HG02759 (cell line): ENCODE measurements around the gene SNCAIP.

Experiments
- ATAC-seq: cut with Tn5 transposase; IDR thresholded peaks from one replicate; pipeline ENCODE4 v1.9.1; 2021; ENCODE audit warnings: mild to moderate bottlenecking, moderate library complexity; ENCODE audit not compliant: unreplicated experiment

The SNCAIP gene

DNA sequence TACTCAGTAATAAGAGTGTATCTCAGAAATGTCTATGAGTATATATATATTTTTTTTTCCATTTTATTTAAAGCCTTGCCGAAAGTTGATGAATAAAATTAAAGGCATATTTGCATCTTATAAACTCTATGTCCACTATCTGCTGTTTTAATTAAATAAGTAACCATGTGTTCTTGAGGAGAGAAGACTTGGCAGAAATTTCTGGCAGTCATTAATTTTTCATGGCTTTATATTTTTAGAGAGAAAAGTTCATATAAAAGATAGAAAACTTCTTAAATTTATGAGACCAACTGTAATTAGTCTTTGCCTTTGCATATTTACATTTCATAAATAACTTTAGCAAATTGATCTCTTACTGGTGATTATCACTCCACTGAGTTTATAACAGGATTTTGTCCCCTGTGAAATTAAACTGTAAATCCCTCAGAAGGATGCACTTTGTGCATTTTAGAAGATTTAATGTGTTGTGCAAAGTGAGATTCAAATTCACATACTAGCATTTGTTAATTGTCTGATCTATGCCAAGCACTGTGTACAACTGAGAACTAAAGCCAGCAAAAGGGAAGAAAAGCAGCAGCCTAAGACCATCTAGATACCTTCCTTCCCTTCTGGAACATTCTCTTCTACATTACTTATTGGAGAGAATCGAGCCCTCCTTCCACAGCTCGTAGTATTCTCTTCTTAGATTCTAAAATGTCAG lies 108.7 kb downstream of the SNCAIP start:
- ATAC-seq, result no peak

DNA sequence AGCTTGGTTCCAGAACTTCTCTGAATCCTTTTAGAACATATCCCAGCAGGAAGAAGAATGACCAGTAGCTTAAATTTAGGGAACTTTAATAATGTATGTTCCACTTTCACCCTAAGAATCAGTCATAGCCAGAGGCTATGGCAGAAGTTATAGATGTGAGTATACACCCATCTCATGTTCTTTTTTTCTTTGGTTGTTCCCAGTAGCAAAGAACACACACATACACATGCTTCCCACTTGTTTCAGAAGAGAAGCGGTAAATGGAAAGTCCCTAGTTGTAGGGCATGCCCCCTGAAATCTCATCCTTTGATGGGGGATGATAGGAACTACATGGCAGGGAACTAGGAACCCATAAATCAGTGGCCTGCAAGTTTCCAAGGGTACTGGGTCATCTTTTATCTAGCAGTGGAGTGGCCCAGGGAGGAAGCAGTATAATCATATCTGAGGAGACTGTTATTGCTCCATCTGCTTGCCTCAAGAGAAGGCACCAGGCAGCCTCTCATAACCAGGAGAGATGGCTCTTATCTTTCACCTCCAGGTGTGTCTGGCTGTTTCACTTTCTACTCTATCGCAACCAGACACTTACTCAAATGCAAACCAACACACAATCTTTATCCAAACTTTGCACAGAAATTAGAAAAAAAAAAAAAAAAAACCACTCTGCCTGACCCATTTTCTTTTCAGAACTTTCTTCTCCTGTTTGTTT lies 109.5 kb downstream of the SNCAIP start:
- ATAC-seq, result peak; percentile 85

DNA sequence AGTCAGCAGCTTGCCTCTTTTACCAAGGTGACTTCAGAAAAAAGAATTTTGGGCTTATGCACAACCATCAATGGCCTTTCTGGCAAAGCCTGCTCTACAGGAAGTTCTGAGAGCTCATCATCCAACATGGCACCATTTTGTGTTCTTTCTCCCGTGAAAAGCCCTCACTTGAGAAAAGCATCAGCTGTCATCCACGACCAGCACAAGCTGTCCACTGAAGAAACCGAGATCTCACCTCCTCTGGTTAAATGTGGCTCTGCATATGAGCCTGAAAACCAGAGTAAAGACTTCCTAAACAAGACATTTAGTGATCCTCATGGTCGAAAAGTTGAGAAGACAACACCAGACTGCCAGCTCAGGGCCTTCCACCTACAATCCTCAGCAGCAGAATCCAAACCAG lies 111.2 kb downstream of the SNCAIP start:
- ATAC-seq, result no peak

DNA sequence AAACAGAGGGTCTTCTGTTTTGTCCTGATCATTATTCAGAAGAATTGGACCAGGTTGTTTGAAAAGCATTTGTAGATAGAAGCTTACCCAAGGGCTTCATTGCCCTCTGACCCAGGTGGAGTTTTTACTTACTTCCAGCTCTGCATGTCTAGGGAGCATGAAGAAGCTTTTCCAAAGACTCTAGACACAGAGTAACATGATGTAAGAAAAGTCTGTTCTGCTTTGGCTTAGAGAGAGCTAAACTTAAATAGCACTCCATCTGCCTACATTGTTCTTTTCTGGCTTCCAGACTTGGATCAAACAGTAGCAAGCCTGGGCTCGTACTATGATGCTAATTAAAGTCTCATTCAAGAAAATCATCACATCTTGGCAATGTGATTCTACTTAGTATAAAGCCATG lies 112.1 kb downstream of the SNCAIP start:
- no peak for ATAC-seq

DNA sequence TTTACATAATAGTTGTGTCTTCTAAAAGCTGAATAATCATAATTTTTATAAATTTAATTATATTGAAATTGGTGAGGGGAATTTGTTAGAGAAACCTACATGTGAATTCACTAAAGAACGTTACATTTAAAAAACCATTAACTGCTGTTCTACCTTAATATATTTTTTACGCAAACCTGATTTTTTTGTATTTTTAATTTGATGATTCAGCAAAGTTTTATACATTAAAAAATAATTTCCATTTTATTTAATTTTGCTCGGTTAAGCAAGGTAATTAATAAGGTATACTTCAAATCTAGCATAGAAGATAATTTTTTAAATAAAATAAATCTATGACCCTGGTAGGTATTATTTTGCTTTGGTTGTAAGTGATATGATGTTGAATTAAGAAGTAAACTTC lies 114.3 kb downstream of the SNCAIP start:
- no peak for ATAC-seq

DNA sequence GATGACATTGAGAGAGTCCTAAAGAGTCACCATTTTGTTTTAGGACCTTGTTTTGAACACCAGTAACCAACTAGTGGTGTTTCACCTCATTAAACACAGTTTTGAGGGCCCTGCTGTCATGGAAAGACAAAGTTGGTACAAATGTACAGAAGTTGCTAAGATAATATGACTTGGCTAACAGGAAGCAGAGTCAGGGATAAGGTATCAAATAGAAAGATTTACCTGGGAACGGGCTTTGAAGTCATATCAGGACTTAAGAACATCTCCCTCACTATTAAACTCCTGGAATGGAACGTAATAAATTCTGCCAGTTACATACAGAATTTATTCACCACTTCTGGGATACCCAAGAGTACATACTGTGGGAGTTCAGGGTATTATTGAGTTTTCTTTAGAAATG lies 115.6 kb downstream of the SNCAIP start:
- no peak for ATAC-seq

DNA sequence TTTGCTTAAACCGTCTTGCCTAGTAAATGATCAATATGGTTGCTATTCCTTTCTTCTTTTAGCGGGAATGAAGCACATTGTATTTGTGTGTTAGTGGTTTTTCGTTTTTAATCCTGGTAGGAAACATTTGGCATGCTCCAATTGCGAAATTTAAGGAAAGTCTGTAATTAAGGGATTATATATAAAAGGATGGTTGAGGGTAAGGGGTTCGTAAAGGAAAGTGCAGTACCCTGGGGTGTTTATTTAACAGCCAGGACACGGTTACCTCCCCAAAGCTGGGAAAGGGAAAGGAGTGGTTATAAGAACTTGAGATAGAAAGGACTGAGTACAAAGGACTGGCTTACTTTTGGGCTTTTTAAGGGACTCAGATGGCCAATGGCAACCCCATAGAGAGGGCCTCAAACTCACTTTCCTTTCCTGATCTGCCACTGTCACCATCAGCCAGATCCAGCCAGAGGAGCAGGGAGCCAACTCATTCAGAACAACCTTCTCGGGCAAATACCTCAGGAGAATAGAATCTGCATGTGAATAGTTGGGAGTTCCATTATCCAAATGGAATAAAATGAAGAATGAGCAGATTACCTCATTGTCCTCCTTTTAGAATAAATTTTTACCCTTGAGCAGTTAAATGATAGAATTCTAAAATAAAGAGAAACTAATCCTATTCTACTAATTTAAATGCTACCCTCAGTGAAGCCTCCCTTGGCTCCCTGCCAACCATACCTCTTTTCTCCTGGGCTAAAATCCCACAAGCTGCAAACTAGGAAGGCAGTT lies 117.7 kb downstream of the SNCAIP start:
- ATAC-seq, result no peak

DNA sequence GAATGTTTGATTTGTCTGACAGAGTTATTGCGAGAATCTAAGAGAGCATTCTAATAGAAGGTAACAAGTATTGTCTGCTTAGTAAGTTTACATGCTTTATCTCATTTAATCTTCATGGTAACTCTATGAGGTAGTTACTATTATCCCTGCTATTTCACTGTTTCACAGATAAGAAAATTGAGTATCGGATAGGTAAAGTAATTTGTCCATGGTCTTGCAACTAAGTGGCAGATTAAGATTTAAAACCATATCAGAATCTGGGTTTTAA lies 118.2 kb downstream of the SNCAIP start:
- ATAC-seq, result no peak

DNA sequence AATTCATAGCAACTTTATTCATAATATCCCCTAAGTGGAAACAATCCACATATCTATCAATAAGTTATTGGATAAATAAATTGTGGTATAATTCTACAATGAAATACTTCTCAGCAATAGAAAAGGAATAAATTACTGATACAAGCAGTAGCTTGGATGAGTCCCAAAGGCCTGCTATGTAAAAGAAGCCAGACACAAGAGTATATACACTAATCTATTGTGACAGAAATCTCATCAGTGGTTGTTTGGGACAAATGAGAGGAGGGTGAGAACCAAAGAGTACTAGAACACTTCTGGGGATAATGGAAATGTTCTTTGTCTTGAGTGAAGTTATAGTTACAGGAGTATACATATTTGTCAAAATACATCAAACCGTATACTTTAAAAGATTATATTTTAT lies 119.3 kb downstream of the SNCAIP start:
- no peak for ATAC-seq

DNA sequence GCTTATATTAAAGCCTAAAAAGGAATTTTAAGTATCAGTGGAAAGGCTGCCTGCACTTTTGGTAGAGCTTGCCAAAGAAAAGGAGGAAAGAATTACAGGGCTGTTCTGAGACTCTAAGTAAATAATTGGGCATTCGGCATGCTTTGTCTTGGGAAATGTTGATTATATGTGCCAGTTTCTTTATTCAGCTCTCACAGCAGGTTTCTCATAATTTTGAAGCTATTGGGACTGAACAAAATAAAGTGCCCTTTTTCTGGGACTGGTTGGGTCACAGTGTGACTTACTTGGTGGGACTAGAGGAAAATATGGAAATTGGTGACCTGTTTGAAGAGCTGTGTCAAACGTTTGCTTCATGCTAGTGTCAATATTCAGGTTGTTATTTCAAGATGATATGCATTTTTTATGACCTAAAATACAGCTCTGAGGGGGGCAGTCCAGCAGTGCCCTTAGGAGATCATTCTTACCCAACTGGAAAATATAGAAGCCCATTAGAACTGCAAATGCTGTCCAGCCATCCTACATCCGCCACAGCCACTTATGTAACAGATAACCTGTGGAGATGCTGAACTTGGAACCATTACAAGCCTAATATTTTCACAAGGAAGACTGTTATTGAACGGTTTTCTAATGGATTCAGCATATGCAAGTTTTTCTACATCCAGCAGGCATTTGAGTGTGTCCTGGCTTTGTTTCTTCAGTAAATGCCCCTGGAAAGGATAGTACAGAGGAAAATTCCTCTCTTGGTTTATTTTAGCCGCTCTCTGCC lies 122.4 kb downstream of the SNCAIP start:
- ATAC-seq, result no peak

DNA sequence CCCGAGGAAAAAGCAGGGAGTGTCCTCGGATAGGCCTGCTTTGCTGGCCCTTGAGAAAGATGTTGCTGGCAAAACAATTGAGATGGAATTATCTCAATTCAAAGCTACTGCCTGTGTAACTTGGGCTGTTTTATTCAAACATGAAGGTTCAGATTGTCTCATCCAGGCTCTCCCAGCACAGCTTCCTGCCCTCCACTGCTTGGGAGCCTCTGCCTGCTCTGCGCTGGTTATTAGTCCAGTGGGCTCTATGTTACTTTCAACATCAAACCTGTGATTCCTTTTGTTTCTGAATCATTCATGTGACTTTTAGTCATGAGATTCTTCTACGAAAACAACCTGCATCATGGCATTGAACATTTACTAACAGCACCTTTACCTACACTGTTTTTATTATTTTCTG lies 123.2 kb downstream of the SNCAIP start:
- ATAC-seq, result no peak

DNA sequence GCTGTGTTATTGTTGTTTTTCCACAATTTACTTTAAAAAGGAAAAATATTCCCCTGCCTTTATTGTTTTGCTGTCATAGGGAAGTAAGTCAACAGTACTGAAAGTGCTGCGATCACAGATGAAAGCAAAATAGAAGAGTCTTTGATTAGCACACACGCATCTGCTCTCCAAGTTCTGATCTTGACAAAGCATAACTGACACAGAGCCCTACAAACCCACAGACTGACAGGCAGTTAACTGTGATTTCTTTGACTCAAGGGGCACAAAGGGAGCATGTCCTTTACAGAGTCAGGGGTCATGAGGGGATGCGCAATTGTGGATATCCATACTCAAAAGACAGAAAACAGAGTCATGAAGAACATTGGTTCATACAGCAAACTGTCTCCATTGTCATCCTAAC lies 123.7 kb downstream of the SNCAIP start:
- ATAC-seq, result no peak

DNA sequence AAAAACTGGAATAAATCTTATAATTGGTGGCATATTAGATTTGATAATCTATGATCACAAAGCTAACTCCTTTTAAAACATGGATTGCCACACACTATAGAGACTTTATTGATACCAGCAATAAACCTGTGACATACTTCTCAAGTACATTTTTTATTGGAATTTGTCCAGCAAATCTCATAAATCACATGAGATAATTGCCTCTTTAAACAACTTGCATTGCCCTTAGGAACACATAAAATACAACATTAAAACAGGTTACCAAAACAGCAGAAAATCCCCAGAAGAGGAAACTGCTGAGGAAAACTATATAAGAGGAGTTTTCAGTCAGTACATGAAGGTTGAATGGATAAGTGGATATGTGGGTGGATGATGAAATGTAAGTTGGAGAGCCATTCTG lies 124.6 kb downstream of the SNCAIP start:
- ATAC-seq, result no peak

DNA sequence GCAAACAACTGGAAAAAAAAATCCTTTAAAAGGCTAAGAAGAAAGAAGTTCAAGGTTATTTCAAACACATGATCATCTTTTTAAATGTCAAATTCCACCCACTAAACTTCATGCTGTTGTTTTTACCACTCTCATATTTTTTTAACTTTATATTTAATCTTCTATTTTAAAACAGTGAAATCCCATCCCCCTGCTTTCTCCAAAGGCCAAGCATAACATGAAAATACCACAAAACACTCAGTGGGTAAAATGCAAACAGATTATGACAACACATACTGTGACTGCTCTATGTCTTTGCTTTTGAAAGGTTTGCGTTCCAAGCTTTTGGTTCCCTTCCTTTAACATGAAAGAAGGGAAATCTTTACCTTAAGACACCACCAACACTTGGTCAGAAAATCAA lies 127.6 kb downstream of the SNCAIP start:
- ATAC-seq, result no peak

DNA sequence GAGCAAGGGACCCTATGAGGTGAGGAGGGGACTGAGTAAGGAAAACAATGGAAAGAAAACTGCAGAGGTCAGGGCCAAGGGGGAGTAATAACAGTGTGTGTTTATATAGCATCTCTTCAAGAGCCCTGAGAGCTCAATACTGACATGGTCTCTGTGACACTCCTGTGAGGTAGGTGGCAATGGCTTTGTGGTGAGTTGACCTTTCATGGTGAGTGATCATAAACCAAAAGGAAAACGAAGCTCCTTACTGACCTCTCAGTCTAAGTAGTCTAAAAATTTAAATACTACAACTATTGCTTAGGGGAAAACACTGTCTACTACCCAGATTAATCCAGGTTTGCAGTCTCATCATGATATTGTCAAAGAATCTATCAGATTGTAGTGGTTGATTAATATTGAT lies 130.9 kb downstream of the SNCAIP start:
- ATAC-seq, result peak; percentile 75

DNA sequence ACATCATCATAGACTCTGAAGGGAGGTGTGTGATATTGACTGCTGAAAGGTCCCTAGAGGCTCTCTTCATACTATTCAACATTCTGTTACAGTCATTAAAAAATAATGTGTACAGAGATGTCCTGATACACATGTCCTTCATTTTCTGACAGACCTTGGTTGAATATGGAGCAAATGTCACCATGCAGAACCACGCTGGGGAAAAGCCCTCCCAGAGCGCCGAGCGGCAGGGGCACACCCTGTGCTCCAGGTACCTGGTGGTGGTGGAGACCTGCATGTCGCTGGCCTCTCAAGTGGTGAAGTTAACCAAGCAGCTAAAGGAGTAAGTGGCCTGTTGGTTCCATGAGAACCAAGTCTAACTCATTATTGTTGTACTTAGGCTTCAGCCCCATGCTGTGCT lies 132.4 kb downstream of the SNCAIP start:
- no peak for ATAC-seq

DNA sequence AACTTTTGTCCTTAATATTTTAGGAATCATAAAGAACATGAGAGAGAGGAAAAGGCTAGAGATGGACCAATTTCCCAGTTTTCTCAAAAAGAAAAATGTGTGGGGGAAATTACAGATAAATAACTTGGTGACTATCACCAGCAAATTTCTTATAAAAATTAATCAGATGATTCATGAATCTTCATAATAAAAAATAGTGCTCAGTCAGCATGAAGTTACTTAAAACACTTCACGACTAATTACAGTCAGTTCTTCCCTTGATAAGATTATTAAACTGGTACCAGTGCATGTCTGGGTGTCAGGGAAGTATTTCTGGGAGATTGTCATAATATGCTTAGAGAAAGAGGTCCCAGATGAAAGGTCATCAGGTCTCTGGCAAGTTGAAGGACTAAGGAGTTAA lies 133.0 kb downstream of the SNCAIP start:
- ATAC-seq, result no peak

DNA sequence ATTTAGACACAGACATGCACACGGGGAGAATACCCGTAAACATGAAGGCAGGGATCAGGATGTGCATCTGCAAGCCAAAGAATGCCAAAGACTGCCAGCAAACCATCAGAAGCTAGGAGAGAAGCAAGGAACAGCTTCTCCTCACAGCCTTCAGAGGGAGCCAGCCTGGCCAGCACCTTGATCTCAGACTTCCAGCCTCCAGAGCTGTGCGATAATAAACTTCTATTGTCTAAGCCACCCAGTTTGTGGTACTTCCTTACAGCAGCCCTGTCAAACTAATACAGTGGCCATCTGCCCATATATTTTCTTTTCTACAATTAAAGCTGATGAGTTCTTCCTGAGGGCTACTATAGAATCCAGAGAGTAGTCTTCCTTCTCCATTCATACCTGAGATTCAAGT lies 135.0 kb downstream of the SNCAIP start:
- ATAC-seq, result no peak

DNA sequence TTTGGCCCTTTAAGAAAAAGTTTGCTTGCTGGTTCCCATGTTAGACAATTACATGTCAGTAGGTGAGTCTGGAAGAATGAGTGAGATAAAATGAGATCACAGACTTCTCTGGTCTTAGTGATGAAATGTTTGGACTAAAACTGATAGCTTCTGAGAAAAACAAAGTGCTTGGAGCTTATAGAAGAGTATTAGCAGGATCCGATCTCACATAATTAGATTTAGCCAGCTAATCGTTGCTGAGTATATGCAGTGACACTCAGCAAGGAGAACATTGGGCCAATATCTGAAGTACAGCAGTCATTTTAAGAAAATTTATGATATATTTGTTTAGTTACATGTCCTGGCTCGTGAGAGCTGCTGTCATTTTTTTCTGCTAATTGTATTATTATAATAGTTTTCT lies 135.8 kb downstream of the SNCAIP start:
- ATAC-seq, result no peak

DNA sequence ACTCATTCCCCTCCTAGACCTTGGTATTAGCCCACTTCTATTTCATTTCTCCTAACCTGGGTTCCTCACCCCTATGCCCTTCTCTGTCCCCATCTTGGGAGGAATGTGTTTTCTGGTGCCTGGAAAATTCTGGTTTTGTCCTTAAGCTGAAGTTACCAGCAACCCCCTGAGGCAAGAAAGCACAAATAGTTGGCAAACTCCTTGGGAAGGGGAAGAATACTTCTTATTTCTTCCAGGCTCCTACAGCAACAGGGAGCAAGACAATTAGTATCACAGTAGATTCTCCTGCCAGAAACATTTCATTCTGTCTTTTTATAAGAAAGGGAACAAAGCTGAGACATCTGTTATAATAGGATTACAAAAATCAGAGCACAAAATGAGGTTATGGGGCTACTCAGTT lies 142.5 kb downstream of the SNCAIP start:
- ATAC-seq, result no peak

DNA sequence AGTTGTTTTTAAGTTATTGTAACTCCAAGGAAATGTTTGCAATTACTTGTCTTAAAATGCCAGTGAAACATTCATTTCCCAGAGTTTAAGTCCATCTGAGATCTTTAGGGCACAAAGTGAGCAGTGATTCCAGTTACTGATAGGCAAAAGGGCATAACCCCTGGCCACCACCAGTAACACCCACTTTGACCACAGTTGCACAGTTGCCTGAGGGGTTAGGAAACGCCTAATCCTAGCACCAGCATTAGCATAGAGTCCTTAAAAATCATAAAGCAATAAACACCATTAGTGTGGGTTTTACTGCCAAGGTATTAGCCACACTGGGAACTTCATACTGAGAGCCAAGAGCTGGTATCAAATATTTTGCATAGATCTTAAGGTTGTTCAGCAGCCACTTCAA lies 143.9 kb downstream of the SNCAIP start:
- no peak for ATAC-seq
